SK-MEL-5 (cell line): ENCODE data around the gene INTS15. TPM values are rescaled to one million over a fixed set of nuclear protein-coding genes. Genes with fewer than 3 reads are reported as not detected.
"Not testable (repeated sequence)": the region's sequence is repeated elsewhere in the genome, so short reads cannot be mapped to it uniquely, and the experiment has no call there.

Experiments used
- DNase-seq: peaks from one replicate; pipeline ENCODE4 v3.0.0-alpha.2; 2016; ENCODE audit warnings: low read depth, low spot score
- in situ Hi-C: cut with HindIII; loops from 2 replicates; pipeline ENCODE4 v1.10.0; 2016; ENCODE audit warnings: low sequenced_read_pairs, high pct_unique_total_duplicates, low pct_unique_long_range_greater_than_20kb
- total RNA-seq: library from RNA; depleted of rRNA; stranded (reverse); fragments of >200 nt; shearing (Covaris generic); gene quantifications from 2 replicates; pipeline ENCODE4 v1.2.3, GENCODE V29; 2014

The INTS15 gene
- total RNA-seq, 1 experiment from 2014 or later: 18.5 TPM

DNA sequence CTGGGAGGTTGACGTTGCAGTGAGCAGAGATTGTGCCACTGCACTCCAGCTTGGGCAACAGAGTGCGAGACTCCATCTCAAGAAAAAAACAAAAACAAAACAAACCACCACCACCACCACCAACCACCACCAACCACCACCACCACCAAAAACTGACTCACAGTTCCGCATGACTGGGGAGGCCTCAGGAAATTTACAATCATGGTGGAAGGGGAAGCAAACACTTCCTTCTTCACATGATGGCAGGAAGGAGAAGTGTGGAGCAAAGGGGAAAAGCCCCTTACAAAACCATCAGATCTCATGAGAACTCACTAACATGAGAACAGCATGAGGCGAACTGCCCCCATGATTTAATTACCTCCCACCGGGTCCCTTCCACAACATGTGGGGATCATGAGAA lies 45.1 kb downstream of the INTS15 start:
- in situ Hi-C loops, DNase-seq: not testable (repeated sequence)

DNA sequence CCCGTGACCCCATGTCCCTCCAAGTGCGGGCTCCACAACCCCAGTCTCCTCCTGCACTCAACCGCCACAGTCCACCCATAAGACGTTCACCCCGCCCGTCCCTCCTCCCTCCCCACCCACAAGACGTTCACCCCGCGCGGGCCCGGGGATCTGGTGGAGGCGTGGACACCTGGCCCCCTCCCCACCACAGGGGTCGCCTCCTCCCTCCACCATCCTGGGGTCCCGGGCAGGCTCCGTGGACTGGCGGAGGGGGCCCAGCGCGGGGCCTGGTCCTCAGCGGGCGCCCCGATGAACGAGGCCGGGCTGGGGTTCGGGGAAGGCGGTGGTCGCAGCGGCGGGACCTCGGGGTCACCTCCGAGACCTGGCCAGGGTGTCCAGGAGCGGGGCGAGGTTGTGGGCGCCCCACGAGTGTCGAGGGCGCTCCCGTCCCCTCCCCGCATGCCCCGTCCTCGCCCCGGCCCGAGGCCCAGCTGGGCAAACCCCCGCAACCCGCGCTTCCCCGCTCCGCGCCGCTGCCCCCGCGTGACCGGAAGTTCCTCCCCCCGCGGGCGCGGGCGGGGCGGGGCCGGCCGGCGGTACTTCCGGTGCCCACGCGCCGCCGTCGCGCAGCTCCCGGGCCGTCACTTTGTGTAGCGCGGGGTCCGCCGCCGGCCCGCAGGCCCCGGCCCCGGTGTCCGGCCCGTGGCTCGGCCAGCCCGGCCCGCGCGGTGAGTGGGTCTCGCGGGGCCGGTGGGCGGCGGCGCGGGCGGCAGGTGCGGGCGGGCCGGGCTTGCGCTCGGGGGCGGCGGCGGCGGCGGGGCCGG lies 47.1 kb downstream of the INTS15 start, which contains the start of gene ZNF316:
Gene ZNF316, plus strand, starts transcription at position 578 of the 803 bp plus-strand sequence. CDS start 5,092 bp downstream, outside the sequence.
- peak; percentile 53 for DNase-seq
- in situ Hi-C loops: no loop called here

DNA sequence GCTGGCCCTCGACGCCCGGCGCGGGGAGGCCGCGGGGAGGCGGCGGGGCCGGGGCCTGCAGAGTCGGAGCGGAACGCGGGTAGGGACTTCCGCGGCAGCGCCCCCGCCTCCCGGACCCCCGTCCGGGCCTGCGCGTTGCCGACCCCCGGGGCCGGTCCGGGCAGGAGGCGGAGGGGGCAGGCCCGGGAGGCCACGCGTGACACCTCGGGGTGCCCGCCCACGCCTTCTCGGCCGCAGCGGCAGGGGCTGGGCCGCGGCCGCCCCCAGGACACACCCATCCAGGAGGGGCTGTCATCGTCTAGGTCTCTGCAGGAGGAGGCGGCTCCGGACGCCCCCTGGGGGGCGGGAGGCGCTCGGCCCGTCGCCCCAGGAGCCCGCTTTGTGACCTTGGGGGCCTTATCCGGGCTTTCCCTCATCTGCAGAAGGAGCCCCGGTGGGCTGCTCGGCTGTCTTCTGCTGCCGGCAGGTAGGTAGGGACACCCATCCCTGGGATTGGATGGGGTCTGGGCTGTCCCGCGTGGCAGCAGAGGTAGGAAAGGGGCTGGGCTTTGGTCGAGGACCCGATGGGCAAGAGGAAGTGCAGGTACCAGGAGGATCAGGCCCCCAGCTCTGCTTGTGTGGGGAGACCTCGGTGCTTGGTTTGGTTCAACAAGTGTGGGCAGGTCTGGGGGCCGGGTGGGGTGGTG lies 47.9 kb downstream of the INTS15 start:
- peak; percentile 54 for DNase-seq
- in situ Hi-C loops: no loop called here

DNA sequence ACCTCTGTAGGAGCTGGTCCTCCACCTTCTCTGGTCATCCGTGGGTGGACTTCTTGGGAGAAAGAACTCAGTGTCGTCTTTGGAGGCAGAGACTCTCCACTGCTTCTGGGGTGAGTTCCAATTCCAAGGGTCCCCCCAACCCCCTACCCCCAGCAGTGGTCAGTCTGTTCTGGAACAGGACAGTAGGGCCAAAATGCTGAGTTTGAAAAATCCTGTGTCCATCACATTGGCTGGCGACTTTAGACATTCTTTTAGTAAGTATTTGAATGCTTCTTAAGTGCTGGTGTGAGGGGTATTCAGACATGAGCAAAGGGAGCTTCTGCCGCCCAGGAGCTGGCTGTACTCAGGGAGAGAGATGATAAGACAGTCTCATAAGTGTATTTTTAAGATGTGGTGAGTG lies 49.2 kb downstream of the INTS15 start:
- in situ Hi-C loops: no loop called here

DNA sequence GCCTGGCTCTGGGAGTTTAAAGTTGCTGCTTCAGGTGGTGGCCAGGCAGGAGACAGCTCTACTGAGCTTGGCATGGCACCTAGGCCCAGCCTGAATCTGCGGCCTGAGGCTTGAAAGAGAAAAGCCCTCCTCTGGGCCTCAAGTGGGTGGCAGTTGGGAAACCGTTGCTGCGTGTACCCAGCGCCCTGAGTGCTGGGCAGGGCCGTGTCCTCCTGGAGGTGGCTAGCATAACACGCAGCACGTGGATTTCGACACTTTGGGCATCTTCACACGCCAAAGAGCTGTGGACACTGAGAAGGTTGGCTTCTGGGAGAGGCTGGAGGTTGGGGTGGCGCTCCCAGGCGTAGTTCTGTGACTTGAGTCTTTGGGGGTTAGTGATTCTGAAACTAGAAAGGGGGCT lies 49.8 kb downstream of the INTS15 start:
- in situ Hi-C loops: no loop called here
- DNase-seq: no peak

More for the DNA sequence above, 49.2 kb downstream of the INTS15 start:
- no peak for DNase-seq

DNA sequence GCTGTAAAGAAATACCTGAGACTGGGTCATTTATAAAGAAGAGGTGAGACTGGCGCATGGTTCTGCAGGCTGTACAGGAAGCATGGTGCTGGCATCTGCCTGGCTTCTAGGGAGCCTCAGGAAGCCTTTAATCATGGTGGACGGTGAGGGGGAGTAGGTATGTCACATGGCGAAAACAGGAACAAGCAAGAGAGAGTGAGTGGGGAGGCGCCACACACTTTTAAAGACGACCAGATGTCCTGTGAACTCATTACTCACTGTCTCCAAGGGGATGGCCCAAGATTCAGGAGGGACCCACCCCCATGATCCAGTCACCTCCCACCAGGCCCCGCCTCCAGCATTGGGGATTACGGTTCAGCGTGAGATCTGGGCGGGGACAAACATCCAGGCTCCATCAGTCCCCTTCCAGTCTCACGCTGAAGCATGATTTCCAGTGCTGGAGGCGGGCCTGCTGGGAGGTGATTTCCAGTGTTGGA lies 50.5 kb downstream of the INTS15 start:
- in situ Hi-C loops: no loop called here
- DNase-seq: peak; percentile 42

DNA sequence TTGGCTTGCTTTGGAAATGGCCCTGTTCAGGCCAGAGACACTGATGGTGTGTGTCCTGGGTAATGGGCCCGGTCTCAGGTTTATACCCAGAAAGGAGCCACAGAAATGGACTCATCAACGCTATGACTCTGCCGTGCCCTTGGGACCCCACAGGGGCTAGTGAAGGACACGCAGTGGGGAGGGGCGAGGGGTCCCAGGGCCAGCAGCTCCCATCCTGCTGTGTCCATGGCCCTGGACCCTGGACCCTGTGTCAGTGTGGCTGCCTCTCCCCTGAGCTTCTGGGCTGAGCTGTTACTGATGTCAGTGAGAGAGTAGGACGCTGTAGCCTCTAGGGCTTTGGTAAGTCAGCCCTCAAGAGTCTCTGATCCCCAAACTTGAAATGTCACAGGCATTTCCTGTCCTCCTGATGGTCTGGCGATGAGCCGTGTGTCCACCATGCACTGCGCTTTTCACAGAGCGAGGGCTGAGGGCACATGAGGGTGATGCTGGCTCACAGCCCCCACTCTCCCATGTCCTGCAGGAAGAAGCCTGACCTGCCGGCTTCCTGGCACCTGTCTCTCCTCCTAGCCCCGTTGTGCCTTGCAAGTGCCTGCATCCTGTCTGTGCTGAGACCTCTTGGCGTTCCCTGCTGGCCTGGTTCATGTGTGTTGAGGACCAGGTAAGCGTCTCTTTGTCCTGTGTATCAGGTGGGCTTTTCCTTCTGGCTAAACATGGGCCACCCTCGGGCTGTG lies 51.6 kb downstream of the INTS15 start:
- in situ Hi-C loops: no loop called here

DNA sequence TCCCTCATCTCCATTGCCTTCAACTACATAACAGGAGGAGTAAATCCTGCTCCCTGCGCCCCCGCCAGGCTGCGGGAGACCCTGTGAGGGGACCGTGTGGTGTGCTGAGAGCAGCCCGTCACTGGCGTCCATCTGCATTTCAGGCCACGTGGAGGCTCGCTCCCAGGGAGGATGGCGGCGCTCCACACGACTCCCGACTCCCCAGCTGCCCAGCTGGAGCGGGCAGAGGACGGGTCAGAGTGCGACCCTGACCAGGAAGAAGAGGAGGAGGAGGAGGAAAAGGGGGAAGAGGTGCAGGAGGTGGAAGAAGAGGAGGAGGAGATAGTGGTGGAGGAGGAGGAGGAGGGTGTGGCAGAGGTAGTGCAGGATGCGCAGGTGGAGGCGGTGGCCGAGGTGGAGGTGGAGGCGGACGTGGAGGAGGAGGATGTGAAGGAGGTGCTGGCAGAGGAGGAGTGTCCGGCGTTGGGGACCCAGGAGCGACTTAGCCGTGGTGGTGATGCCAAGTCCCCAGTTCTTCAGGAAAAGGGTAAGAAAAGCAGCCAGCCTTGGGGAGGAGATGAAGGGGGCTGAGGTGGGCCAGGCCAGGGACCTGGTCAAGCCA lies 52.5 kb downstream of the INTS15 start:
- DNase-seq: no peak
- in situ Hi-C loops: no loop called here

More for the DNA sequence above, 51.6 kb downstream of the INTS15 start:
- no peak for DNase-seq

DNA sequence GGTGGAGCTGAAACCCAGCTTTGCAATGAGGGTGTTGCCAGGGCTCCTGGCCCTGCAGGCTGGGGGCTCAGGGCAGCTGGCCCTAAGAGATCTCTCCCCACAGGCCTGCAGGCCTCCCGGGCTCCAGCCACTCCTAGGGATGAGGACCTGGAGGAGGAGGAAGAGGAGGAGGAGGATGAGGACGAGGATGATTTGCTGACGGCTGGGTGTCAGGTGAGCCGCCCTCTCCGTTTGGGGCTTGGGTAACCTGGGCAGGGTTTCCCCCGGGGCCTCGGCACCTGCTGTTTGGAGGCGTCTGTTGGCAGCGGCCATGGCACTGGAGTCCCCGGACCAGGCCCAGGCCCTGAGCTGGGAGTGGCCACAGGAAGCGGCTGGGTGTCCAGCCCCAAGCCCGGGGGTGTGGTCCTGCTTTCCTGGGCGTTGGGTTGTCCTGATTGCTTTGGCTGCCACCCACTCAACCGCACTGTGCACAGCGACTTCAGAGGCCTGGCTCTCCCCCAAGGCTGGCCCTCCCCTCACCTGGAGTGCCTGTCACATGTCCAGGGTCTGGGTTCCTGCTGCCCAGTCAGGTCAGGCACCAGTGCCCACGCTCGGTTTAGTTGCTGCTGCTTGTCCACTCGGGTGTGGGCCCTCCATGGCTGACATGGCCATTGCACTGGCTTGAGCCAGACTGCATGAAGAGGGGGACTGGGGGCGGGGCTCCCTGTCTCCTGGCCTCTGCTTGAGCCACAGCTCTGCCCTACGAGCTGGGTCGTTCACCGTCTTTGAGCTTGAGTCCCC lies 53.2 kb downstream of the INTS15 start:
- DNase-seq: no peak
- in situ Hi-C loops: no loop called here

DNA sequence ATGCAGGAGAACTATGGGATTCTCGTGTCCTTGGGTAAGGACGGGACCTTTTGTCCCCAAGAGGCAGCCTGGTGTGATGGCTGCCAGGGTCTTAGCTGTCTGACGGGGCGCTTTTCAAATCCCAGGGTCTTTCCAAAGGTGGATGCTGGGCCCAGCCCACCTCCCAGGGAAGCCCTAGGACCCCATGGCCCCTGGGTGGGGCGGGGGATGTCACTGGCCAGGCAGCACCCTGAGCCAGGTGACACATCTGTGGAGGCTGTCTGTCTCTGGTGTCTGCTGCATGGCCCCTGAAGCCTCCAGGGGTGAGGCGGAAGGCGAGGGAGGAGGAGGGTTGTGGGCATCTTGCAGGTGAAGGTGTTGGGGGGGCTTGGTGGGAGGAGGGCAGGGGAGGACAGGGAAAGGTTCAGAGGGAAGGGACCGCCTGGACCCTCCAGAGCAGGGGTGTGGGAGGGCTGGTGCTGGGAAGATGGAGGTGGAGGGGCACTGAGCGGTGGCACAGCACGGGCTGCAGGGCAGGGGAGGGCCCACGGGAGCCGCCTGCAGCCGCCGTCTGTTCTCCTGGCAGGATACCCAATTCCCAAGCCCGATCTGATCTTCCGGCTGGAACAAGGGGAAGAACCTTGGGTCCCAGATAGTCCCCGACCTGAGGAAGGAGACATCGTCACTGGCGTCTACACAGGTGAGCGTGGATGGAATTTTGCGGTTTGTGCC lies 54.2 kb downstream of the INTS15 start:
- in situ Hi-C loops: no loop called here

DNA sequence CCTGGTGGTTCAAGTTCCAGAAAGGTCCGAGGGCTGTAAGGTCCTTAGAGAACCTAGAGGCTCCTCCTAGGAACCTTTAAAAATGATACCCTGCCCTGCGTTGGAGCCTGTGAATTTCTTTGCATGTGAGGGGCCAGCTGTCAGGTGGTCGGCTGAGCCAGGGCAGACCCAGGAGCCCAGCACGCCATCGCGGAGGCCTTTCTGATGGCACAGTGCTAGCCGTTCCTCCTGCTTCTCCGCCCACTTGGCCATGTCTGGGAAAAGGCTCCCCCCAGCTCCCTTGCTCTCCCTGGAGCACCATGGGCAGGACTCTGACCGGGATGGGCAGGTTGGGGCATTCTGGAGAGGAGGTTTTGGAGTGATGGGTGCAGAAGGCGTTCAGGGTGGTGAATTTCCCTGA lies 54.9 kb downstream of the INTS15 start:
- DNase-seq: no peak
- in situ Hi-C loops: no loop called here

More for the DNA sequence above, 54.2 kb downstream of the INTS15 start:
- no peak for DNase-seq

DNA sequence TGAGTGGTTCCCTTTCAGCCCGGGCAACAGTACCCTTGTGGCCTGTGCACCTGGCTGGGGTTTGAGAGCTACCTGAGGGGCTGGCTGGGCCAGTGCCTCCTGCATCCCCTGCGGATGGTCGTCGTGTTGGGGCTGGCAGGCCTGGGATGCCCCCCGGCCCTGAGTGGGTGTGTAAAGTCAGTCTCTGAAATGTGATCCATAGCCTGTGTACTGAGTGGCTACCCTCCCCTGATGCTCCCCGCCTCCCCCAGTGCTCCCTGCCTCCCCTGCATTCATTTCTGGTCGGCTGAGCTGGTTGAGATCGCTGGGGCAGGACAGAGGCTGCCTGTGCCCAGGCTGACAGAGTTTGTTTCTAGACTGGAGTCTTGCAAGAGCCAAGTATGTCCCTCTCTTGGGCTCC lies 56.6 kb downstream of the INTS15 start:
- DNase-seq: no peak
- in situ Hi-C loops: no loop called here

DNA sequence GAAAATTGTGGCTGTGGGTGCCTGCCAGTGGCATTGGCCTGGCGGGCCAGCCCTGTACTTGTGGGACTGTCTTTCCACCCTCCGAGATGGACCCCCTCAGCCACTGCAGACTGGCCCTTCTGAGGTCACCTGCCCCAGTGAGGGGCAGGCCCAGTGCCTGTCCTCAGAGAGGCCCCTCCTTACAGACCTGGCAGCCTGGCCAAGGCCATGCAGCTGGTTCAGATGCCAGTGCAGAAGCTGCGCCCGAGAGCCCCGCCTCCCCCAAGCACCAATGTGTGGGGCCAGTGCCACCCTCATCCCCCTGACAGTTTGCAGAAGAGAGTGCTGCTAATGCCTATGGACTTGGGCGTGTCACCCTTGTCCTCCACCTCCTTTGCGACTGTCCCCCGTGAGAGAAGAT lies 57.3 kb downstream of the INTS15 start:
- no peak for DNase-seq
- in situ Hi-C loops: no loop called here

DNA sequence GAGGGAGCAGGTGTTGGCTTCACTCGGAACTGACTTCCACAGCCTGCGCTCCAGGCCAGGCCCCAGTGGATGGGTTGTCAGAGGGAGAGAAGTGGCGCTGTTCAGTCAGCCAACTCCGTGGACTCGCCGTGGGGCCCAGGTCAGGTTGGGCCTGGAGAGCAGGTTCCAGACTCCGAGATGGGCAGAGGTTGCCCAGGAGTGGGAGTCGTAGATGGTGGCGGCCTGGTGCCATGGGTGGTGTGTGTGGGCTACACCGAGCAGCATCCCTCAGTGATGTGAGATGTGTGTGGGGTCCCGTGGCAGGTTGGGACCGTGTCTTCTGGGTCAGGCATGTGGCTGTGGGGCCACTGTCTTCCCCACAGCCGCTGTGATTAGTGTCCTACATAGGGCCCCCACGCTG lies 57.7 kb downstream of the INTS15 start:
- in situ Hi-C loops: no loop called here
- no peak for DNase-seq

DNA sequence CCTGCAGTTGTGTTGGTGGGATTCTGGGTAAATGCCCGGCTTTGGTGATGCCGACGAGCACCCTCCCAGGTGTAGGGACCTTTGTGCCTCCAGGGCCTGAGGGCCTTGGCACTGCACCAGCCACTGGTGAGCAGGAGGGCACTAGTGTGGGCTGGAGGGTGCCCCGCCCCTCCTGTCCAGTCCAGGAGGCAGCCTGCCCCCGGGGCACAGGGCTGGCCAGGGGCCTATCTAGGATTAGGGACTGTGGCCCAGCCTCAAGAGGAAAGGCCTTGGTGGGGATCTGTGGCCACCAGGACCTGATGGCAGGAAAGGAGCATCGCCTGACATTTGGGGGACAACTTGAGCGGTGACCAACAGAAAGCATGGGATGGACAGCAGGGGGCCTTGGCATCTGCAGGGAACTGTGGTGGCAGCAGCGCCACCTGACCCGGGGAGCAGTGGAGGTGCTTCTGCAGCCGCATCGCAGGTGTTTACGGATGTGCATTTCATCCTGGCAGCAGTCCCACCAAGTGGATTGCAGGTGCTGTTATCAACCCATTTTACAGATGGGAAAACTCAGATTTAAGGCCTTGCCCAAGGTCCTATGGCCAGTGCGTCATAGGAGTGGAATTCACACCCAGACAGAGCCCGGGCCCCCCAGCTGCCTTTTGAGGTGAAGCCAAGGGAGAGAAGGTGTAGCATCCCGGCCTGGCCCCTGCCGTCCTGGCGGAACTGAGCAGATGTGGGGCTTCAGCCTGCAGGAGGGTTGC lies 58.4 kb downstream of the INTS15 start:
- in situ Hi-C loops: no loop called here
- no peak for DNase-seq

DNA sequence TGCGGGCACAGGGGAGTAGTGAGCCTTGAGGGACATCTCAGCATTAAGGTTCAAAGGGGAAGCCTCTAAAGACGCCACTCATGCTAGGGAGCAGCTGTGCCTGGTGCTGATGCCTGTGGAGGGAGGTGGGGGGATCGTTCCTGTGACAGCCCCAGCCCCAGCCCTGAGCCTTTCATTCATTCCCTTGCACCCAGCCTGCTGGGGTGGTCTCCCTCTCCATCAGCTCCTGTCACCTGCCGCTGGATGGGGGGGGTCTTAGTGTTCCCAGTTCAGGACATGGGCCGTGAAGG lies 58.9 kb downstream of the INTS15 start:
- no peak for DNase-seq
- in situ Hi-C loops: no loop called here
